Measurements from ENCODE around the gene TRIP6.

Gene TRIP6

DNA sequence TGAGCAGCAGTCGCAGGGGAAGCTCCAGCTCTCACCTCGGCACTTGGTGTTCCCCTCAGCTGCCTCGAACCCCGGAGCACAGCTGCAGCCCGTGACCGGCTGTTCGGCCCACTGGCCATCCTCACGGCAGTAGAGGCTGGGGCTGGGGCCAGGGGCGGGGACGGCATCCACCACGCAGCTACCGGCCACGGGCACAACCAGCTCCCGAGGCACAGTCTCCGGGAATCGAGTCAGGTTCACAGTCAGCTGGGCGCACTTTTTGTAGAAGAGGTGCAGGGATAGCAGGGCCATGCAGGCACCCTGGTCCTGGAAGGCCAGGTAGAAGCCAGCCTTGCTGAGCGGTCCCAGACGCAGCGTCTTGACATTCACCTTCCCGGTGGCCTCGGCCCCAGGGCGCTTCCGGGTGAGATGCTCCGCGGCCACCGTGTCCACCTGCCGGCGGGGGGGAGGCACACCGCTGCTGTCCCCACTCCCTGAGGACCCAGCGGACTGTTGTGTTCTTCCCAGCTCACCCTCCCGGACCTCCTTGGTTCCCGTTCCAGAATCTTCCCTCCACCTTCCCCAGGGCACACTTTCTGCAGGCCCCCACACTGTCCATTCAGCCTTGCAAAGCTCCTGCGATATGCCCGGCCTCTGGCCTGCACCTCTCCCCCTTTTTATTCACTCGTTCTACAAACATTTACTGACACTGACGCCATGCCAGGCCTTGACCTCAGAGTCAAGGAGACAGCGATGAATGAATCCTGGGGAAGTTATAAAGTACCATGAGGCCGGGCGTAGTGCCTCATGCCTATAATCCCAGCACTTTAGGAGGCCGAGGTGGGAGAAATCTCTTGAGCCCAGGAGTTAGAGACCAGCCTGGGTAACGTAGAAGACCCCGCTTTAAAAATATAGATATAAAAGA, 44.7 kb upstream of the TRIP6 start:
- no peaks in the 10 kb centered on the region for H3K27me3 ChIP-seq (ENCODE audit: low read depth, low read length)
- H2AFZ ChIP-seq (ENCODE audit: low read depth, low read length) = no peak overlapping the region
- H3K9ac ChIP-seq (ENCODE audit: low read length) = no peak overlapping the region
- TF ChIP-seq, protein P1, sequence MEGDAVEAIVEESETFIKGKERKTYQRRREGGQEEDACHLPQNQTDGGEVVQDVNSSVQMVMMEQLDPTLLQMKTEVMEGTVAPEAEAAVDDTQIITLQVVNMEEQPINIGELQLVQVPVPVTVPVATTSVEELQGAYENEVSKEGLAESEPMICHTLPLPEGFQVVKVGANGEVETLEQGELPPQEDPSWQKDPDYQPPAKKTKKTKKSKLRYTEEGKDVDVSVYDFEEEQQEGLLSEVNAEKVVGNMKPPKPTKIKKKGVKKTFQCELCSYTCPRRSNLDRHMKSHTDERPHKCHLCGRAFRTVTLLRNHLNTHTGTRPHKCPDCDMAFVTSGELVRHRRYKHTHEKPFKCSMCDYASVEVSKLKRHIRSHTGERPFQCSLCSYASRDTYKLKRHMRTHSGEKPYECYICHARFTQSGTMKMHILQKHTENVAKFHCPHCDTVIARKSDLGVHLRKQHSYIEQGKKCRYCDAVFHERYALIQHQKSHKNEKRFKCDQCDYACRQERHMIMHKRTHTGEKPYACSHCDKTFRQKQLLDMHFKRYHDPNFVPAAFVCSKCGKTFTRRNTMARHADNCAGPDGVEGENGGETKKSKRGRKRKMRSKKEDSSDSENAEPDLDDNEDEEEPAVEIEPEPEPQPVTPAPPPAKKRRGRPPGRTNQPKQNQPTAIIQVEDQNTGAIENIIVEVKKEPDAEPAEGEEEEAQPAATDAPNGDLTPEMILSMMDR (IDR thresholded peaks at IDR 0.05; ENCODE audit: low read depth, low read length) = no peak
- no peak for TF ChIP-seq EZH2phosphoT487 (IDR thresholded peaks at IDR 0.05; ENCODE audit: low read depth)
- no peaks in the 10 kb centered on the region for H3K79me2 ChIP-seq (ENCODE audit: low read length)
- no peaks in the 10 kb centered on the region for H4K20me1 ChIP-seq (ENCODE audit: insufficient read depth, low read length)
- no peak overlapping the region for H3K4me2 ChIP-seq (ENCODE audit: low read length)
- H3K4me1 ChIP-seq (ENCODE audit: low read length) = peaks cover 11% of the 10 kb centered on the region
- no peak overlapping the region for H3K27ac ChIP-seq (ENCODE audit: low read length)
- H3K36me3 ChIP-seq (replicated peaks; ENCODE audit: low read depth, low read length) = no peaks in the 10 kb centered on the region
- no peaks in the 10 kb centered on the region for H3K9me3 ChIP-seq (ENCODE audit: insufficient read depth, low read length)
- H3K4me3 ChIP-seq (ENCODE audit: low read length) = no peak overlapping the region

DNA sequence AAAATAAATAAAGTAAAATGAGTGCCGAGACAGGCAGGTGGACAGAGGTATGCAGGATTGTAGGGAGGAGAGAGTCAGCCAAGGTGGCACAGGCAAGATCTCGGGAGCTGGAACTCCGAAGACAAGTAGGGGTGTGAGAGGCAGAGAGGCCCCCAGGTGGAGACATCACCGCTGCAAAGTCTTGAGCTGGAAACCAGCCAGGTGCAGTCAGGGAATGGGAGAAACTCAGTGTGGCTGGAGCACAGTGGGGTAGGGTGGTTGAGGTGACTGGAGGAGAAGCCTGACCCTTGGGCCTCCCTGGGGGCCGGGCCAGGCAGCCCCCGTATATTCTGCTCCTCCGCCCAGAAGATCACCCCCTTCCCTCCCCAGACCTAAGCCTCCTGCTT, 44.1 kb upstream of the TRIP6 start:
- H3K36me3 ChIP-seq (replicated peaks; ENCODE audit: low read depth, low read length) = no peaks in the 10 kb centered on the region
- H3K27me3 ChIP-seq (ENCODE audit: low read depth, low read length) = no peaks in the 10 kb centered on the region
- TF ChIP-seq EZH2phosphoT487 (IDR thresholded peaks at IDR 0.05; ENCODE audit: low read depth) = no peak
- TF ChIP-seq, protein P1 (IDR thresholded peaks at IDR 0.05; ENCODE audit: low read depth, low read length) = no peak
- no peak overlapping the region for H2AFZ ChIP-seq (ENCODE audit: low read depth, low read length)
- no peak overlapping the region for H3K9ac ChIP-seq (ENCODE audit: low read length)
- H3K9me3 ChIP-seq (ENCODE audit: insufficient read depth, low read length) = no peaks in the 10 kb centered on the region
- H4K20me1 ChIP-seq (ENCODE audit: insufficient read depth, low read length) = no peaks in the 10 kb centered on the region
- H3K4me2 ChIP-seq (ENCODE audit: low read length) = no peak overlapping the region
- H3K4me1 ChIP-seq (ENCODE audit: low read length) = peaks cover 11% of the 10 kb centered on the region
- H3K79me2 ChIP-seq (ENCODE audit: low read length) = no peaks in the 10 kb centered on the region
- H3K4me3 ChIP-seq (ENCODE audit: low read length) = no peak overlapping the region
- no peak overlapping the region for H3K27ac ChIP-seq (ENCODE audit: low read length)

DNA sequence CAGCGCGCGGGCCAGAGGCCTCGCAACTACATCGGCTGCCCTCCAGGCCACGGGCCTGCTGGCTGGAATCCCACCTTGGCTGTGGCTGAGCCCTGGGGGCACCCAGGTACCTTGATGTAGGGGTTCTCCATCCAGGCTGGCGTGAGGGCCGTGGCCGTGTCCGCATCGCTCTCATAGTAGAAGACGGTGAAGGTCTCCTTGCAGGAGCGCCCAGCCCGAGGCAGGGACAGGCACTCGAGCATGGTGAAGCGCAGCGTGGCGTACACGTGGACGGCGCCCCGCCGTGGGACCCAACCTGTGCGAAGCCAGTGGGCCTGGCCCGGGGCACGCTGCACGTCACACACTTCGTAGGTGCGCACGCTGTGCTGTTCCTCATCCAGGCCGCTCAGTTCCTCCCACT, 43.7 kb upstream of the TRIP6 start:
- H4K20me1 ChIP-seq (ENCODE audit: insufficient read depth, low read length) = no peaks in the 10 kb centered on the region
- H2AFZ ChIP-seq (ENCODE audit: low read depth, low read length) = no peak overlapping the region

DNA sequence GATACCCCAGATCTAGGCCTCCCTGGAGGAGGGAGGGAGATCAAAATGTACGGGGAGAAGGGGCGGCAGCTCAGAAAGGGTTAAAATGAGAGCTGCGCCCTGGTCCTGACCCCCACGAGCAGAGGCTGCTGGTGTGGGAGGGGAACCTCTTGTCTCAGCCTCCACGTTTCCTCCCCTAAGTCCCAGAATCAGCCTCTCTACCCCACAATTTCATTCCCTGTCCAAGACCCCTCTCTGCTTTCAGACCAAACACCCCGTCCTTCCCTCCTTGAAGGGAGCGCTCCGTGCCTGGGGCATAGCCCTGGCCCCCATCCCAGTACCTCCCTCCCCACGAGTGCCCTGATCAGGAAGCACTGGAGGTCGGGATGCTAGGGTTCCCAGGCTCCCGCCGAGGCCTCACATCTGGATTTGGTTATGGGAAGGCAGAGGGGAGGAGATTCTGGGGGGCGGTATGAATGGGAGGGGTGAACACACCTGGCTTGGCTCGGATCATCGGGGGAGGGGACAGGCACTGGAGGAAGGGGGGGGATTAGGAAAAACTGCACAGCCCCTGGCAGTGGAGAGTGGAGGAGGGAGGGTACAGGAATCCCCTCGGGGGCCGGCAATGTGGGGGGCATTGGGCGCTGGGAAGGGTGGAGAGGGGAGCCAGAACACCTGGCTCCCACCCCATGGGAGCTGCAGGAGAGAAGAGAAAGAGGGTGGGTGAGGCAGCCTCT, 42.5 kb upstream of the TRIP6 start:
- H3K27ac ChIP-seq (ENCODE audit: low read length) = no peak overlapping the region
- H3K79me2 ChIP-seq (ENCODE audit: low read length) = no peaks in the 10 kb centered on the region
- no peaks in the 10 kb centered on the region for H4K20me1 ChIP-seq (ENCODE audit: insufficient read depth, low read length)
- H3K27me3 ChIP-seq (ENCODE audit: low read depth, low read length) = no peaks in the 10 kb centered on the region
- H3K4me2 ChIP-seq (ENCODE audit: low read length) = no peak overlapping the region
- H3K4me3 ChIP-seq (ENCODE audit: low read length) = no peak overlapping the region
- peaks cover 11% of the 10 kb centered on the region for H3K4me1 ChIP-seq (ENCODE audit: low read length)
- no peak overlapping the region for H3K9ac ChIP-seq (ENCODE audit: low read length)
- H3K36me3 ChIP-seq (replicated peaks; ENCODE audit: low read depth, low read length) = no peaks in the 10 kb centered on the region
- no peaks in the 10 kb centered on the region for H3K9me3 ChIP-seq (ENCODE audit: insufficient read depth, low read length)
- H2AFZ ChIP-seq (ENCODE audit: low read depth, low read length) = no peak overlapping the region
- no peak for TF ChIP-seq EZH2phosphoT487 (IDR thresholded peaks at IDR 0.05; ENCODE audit: low read depth)
- TF ChIP-seq, protein P1 (IDR thresholded peaks at IDR 0.05; ENCODE audit: low read depth, low read length) = no peak

More for the DNA sequence above, 43.7 kb upstream of the TRIP6 start:
- H3K9ac ChIP-seq (ENCODE audit: low read length) = no peak overlapping the region
- no peaks in the 10 kb centered on the region for H3K36me3 ChIP-seq (replicated peaks; ENCODE audit: low read depth, low read length)
- H3K9me3 ChIP-seq (ENCODE audit: insufficient read depth, low read length) = no peaks in the 10 kb centered on the region
- no peak overlapping the region for H3K27ac ChIP-seq (ENCODE audit: low read length)
- H3K4me1 ChIP-seq (ENCODE audit: low read length) = peaks cover 11% of the 10 kb centered on the region
- TF ChIP-seq, protein P1 (IDR thresholded peaks at IDR 0.05; ENCODE audit: low read depth, low read length) = no peak
- no peak overlapping the region for H3K4me3 ChIP-seq (ENCODE audit: low read length)
- no peaks in the 10 kb centered on the region for H3K79me2 ChIP-seq (ENCODE audit: low read length)
- no peak overlapping the region for H3K4me2 ChIP-seq (ENCODE audit: low read length)
- H3K27me3 ChIP-seq (ENCODE audit: low read depth, low read length) = no peaks in the 10 kb centered on the region

Data from OCI-LY3 (cell line).